ENCODE data around the gene ATG13.

DNA sequence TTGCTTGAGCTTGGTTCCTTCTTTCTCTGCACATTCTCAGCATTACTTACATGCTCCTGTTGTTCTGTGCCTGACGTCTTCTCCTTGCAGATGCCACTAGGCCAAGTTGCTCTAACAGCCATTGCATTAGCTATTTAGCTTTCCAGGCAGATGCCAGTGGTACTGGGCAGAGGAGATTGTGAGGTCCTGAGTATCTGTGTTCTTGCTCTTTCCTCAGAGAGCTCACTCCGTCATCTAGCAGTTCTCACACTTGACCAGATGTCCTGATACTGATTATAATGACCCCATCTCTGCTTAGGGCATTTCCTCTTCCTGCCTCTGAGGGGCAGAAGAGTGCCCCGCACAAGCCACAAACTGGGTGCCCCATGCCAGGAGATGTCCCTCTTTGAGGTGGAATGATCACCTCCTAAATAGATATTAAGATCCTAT is 52.4 kb downstream of the ATG13 start:
- TF ChIP-seq, protein P1, sequence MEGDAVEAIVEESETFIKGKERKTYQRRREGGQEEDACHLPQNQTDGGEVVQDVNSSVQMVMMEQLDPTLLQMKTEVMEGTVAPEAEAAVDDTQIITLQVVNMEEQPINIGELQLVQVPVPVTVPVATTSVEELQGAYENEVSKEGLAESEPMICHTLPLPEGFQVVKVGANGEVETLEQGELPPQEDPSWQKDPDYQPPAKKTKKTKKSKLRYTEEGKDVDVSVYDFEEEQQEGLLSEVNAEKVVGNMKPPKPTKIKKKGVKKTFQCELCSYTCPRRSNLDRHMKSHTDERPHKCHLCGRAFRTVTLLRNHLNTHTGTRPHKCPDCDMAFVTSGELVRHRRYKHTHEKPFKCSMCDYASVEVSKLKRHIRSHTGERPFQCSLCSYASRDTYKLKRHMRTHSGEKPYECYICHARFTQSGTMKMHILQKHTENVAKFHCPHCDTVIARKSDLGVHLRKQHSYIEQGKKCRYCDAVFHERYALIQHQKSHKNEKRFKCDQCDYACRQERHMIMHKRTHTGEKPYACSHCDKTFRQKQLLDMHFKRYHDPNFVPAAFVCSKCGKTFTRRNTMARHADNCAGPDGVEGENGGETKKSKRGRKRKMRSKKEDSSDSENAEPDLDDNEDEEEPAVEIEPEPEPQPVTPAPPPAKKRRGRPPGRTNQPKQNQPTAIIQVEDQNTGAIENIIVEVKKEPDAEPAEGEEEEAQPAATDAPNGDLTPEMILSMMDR (IDR thresholded peaks at IDR 0.05) = no peak
- TF ChIP-seq POLR2A (IDR thresholded peaks at IDR 0.05) = no peak
